HTR-8/SVneo (cell line): ENCODE measurements around the gene ZSWIM1.

Experiments
- DNase-seq: peaks from one replicate; pipeline ENCODE4 v3.0.0; 2011; ENCODE audit warnings: low spot score, mixed read lengths; ENCODE audit not compliant: insufficient read length
- FAIRE-seq: peaks from 2 replicates; lab custom pipeline; 2011; peaks lifted over from hg19 to GRCh38; lab: Jason Lieb, UNC

Gene ZSWIM1

DNA sequence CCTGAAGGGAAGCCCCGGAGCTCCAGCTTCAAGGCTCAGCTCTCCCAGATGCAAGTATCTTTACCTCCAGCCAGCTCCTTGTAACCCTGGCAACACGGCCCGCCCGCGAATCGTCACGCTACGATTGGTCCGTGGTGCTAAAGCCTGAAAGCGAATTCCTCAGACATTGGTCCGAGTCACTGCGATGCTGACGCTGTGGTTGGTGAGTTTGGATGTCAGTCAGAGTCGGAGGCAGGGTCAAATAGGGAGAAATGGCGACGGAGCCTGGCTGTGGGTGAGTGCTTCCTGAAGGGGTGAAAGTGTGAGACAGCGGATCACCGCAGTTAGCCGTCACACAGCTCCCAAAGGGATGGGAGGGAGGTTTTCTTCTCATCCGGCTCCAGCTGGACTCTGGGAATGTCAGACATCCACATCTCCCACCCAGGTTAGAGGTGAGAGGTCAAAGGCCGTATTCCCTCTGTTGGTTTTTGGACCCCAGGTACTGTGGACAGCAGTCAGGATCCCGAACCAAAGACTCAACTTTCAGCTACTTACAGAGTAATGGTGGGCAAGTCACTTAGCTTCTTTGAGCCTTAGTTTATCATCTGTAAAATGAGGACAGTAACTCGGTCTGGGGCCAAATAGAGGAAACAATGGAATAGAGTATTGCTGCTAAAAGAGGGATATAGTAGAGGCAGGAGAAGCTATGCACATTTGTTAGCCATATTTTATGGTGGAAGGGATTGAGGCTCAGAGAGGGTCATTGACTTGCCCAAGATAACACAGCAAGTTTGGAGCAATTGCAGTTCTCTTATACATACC is at the start of gene ZSWIM1:
Gene ZSWIM1 (plus strand): TSS at position 240 of the 801 bp plus-strand sequence. CDS start 1,366 bp downstream, outside the sequence.
- DNase-seq (peak; percentile 100), FAIRE-seq (peak; percentile 100)

DNA sequence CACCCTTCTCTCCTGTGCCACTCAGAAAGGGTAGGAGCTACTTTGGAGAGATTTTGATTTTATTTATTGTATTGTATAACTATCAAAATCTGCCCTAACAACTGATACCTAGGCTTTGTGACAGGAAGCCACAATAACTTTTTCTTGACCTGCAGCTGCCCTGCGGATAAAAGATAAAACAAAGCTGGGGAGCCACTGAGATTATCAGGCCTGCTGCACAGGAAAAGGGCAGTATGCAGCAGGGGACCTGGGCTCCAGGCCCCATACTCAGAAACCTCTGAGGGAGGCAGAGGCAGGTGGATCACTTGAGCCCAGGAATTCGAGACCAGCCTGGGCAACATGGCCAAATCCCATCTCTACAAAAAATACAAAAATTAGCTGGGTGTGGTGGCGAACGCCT is 48.4 kb upstream of the ZSWIM1 start:
- FAIRE-seq: no peak

DNA sequence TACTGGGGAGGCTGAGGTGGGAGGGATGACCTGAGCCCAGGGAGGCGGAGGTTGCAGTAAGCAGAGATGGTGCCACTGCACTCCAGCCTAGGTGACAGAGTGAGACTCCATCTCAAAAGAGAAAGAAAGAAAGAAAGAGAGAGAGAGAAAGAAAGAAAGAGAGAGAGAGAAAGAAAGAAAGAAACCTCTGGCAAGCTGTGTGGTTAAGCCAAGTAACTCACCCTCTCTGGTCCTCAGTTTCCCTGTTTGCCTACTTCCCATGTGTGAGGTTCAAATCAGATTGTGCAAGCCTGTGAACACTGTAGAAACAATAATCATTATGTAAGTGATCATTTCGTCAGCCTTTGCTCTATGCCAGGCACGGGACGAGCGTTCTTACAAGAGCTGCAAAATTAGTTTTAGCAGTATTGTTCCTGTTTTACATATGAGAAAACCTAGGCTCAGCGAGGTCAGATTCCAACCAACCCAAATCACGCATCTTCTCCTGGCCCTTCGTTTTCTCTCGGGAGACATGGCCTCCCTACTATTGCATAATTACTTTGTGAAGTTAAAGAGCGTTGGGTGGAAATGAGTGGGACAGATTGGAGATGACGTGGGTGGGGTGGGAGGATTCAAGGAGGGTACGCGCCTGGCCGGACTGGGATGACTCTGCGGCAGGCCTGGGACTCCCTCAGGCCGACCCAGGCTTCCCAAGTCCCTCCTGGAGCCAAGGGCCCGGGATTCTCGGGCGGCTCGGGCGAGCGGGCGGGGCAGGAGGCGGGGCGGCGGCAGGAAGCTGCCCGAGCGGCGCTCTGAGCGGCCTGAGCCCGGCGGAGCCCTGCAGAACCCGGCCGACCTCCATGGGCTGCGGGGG is 47.8 kb upstream of the ZSWIM1 start, which contains the start of gene SNX21:
Gene SNX21 (plus strand): TSS at position 770 of the 853 bp plus-strand sequence. CDS start 121 bp downstream, outside the sequence.
- DNase-seq (peak; percentile 98), FAIRE-seq (peak; percentile 65)

More for the DNA sequence above, 48.4 kb upstream of the ZSWIM1 start:
- no peak for DNase-seq

DNA sequence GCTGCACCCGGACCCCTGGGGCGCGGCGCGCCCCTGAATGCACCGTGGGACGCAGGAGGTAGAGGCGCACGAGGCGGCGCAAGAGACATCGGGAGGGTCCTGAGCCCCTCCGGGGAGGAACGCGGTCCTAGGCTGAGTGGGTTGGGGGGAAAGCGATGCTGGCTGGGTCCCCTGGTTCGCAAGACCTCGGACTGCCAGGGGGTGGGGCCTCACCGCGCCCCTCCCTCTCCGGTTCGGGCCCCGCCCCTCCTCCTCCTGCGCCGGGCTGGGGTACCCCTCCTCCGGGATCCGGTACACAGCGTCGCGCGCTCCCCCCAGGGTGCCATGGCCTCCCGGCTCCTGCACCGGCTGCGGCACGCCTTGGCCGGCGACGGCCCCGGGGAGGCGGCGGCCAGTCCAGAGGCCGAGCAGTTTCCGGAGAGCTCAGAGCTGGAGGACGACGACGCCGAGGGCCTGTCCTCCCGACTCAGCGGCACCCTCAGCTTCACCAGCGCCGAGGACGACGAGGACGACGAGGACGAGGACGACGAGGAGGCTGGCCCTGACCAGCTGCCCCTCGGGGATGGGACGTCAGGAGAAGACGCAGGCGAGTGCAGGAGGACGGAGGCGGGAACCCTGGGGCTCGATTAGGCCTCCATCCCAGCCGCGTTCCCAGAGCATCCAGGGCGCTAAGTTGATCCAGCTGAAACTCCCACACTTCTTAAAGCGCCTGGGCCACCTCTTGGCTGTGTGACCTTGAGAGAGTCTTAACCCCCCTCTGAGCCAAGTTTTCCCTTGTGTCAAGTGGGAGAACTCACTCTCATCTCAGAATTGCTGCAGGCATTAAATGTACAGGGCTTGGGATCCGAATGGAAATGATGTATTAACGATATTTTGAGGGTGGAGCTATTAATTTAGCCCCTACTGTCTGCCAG is 46.9 kb upstream of the ZSWIM1 start:
- DNase-seq: peak; percentile 97
- peak; percentile 84 for FAIRE-seq

DNA sequence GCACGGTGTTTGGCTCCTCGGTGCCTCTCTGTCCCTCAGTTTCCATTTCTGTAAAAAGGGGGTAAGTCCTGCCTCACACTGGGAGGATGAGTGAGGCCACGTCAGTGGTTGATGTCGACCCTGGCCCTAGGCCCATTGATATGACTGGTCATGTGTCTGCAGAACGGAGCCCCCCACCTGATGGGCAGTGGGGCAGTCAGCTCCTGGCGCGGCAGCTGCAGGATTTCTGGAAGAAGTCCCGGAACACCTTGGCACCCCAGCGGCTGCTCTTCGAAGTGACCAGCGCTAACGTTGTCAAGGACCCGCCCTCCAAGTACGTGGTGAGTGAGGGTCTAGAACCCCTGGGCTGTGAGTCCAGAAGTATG is 46.2 kb upstream of the ZSWIM1 start:
- FAIRE-seq: no peak
- no peak for DNase-seq

DNA sequence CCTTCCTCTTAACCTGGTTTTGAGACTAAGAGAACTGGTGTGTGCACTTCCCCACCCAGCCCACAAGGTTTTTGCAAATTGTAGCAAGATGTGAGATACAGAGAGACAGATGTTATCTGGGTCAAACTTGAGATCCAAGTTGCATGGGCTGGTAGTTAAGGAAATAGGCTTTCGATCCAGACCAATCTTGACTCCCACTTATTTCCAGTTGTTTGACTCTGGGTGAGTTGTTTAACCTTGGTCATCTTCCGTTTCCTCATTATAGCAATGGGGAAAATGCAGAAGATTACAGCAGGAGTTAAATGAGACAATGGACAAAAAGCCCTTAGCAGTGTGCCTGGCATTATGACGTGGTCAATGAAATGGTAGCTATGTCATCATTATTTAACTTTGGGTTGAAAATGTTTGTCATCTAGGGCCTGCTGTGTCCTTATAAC is 45.7 kb upstream of the ZSWIM1 start:
- no peak for DNase-seq
- no peak for FAIRE-seq

DNA sequence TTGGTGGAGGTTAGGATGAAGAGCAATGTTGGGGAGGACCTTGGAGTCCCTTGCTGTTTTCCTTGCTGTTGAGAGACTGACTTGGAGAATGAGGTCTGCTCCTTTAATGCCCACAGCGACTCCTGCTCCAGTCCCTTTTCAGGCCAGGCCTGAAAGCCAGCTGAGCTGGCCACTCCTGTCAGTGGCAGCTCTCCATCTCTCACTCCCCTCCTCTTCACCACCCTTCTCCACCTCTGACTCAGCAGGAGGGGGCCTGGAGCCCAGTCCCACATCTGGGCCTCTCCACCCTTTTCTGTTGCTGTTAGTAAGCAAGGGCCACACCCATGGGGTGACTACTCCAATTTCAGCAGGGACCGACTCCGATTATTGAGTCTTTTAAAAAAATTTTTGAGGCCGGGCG is 45.2 kb upstream of the ZSWIM1 start:
- no peak for DNase-seq
- FAIRE-seq: peak; percentile 44

DNA sequence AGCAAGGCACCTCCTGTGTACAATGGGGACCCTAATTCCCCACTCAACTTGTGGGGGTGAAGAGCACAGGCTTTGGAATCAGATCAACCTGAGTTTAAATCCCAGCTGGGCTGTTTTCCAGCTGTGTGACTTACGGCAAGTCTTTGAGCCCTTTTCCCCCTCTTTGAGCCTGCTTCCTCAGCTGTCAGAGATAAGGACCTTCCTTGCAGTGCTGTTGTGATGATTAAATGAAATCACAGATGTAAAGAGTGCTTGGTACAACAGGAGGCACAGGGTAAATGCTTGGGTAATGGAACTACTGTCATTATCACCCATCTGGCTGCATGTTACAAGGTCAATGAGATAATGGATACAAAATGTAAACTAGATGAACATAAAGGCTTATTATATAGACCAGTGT is 44.2 kb upstream of the ZSWIM1 start:
- no peak for FAIRE-seq

DNA sequence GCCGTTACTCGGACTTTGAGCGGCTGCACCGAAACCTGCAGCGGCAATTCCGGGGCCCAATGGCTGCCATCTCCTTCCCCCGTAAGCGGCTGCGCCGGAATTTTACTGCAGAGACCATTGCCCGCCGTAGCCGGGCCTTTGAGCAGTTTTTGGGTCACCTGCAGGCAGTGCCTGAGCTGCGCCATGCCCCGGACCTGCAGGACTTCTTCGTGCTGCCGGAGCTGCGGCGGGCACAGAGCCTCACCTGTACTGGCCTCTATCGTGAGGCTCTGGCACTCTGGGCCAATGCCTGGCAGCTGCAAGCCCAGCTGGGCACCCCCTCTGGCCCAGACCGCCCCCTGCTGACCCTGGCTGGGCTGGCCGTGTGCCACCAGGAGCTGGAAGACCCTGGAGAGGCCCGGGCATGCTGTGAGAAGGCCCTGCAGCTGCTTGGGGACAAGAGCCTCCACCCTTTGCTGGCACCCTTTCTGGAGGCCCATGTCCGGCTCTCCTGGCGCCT is 40.3 kb upstream of the ZSWIM1 start:
- no peak for DNase-seq
- FAIRE-seq: no peak

More for the DNA sequence above, 44.2 kb upstream of the ZSWIM1 start:
- DNase-seq: no peak

DNA sequence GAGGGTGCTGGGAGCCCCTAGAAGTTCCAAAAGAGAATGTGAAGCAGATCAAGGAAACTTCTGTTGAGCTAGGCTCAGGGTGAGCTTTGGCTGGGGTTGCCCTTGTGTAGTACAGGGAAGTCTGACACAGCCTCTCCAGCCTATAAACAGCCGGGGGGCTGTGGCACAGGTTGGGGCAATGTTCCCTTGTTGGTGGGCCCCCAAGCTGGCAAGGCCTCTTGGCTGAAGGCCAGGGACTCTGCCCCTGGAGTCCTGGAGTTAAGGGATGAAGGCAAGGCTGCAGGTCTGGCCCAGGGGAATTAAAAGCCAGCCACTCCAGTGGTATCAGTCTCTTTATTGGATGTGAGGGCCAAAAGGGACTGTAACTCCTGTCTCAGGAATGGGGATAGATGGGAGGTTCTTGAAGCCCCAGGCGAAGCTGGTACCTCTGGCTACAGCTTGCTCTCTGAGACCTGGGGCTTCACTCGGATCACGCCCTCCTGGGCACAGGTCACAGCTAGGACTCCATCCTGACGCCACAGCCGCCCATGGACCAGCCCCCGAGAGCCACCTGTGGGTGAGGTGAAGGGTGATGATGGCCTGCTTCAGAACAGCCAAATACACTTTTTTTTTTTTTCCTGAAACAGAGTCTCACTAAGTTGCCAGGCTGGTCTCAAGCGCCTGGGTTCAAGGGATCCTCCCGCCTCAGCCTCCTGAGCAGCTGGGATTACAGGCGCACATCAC is 39.5 kb upstream of the ZSWIM1 start:
- FAIRE-seq (no peak), DNase-seq (no peak)

DNA sequence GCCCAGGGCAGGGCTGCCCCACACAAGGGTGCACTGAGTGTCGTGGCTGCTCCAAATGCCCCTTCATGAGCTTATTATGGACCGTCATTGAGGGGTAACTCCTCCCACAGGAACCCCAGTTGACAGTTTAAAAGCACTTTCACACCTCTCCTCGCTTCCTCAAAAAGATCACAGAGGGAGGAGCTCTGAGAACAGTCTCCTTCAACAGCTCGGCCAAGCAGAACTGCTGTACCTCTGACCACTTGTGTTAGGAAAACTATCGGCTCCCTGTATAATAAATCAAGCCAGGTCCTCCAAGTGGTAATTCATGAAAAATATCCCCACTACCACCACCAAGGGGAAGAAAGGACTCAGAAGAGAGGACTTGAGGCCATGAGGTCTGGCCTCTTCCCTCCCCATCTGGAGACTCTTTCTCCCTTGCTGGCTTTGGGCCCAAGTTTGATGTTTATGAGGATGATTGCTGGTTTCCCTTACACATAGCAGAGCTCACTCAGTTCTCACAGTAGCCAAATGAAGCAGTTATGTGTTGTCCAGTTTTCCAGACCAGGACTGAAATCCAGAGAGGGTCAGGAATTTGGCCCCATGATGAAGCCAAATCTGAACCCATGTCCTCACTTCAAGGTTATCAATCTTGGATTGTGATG is 38.7 kb upstream of the ZSWIM1 start:
- FAIRE-seq: no peak
- no peak for DNase-seq

DNA sequence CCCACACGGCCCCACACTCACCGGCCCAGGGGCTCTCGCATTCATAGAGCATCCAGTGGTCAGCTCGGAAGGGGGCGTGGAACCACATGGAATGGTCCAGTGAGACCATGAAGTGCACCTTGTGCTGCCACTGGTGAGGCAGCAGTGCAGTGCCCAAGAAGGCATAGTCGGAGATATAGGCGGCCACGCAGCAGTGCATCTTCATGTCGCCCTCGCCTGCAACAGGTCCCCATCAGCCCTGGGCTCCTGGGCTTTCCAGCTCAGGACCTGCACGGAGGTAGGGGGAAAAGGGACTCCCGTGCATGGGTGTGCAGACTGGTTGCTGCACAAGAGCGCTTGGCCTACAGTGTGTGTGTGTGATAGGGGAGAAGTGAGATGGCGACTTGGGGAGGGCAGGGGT is 37.5 kb upstream of the ZSWIM1 start:
- DNase-seq (no peak), FAIRE-seq (peak; percentile 75)

DNA sequence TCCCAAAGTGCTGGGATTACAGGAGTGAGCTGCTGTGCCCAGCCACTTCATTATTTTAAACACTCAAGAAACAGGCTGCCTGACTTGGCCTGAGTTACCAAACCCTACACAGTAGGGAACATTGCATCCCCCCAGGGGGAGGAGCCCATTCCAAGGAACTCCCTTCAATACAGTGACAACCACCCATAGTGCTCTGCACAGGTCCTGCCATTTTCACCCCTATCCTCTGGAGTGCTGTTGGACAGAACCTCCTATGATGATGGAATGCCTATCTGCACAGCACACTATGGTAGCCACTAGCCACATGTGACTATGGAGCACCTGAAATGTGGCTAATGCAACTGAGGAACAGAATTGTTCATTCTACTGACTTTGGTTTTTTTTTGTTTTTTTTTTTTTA is 35.6 kb upstream of the ZSWIM1 start:
- FAIRE-seq: peak; percentile 33
- DNase-seq: no peak

DNA sequence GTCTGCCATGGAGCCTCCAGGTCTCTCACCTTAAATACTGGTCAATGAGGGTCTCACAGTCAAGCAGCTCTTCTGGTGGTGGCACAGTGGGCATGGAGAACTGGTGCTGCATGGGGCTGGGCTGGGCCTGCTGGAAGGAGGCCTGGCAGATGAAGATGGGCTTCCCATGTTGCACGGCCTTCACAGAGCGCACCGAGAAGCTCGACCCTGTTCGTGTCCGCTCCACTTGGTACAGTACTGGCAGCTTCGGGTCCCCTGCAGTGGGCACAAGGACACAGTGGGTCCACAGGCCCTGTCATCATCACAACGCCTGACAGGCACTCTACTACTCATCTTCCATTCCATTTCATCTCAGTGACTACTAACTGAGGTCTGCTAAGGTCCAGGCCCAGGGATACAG is 32.6 kb upstream of the ZSWIM1 start:
- FAIRE-seq: peak; percentile 68
- DNase-seq: no peak

DNA sequence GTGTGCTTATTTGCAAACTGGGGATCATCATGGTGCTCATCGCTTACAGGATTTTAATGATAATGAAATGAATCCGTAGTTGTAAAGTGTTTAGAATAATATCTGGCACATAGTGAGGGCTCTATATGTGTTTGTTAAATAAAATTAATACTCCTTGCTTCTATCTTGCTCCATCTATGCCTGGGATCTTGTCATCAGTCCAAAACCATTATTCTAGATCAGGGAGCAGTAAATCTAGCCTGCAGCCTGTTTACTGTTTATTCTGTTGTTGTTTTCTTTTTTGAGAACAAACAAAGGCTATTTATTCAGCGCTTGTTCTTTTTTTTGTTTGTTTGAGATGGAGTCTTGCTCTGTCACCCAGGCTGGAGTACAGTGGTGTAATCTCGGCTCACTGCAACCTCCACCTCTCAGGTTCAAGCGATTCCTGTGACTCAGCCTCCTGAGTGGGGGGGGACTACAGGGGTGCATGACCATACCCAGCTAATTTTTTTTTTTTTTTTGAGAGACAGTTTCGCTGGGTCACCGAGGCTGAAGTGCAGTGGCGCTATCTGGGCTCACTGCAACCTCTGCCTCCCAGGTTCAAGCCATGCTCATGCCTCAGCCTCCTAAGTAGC is 32.0 kb upstream of the ZSWIM1 start:
- FAIRE-seq (no peak), DNase-seq (no peak)

DNA sequence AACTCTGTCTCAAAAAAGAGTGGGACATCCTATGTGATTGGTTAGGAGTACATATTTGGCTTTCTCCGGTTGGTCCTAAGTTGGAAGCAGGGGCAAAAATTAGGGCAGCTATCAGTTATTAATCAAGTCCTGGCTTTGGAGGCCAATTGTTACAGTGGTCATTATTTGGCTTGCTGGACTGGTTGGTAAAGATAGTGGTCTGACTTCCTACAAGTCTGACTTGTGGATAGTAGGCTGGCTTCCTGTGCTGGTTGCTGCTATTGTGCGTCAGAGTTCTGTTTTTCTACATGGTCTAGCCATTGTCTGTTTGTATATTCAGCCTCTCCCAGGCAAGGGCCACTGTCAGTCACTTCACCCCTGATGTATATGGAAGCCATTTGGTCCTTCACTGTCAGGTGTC is 30.8 kb upstream of the ZSWIM1 start:
- no peak for FAIRE-seq

DNA sequence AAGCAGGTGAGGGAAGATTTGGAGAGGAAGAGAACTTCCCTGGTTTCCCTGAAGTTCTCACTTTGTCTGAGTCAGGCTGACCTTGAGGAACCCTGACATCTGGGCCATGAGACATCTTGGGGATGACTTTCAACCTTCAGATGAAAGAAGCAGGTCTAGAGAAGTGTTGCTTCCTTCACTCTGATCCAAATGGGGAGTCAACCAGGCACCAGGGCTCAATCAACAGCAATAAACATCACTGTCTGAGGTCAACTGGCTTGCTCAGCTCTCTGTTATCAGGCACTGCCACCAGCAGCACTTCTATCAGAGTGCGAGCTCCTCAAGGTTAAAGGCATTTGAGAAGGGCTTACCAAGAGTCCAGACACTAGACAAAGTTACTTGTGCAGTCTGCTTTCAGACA is 30.1 kb upstream of the ZSWIM1 start:
- FAIRE-seq: no peak
- DNase-seq: no peak

More for the DNA sequence above, 30.8 kb upstream of the ZSWIM1 start:
- no peak for DNase-seq

DNA sequence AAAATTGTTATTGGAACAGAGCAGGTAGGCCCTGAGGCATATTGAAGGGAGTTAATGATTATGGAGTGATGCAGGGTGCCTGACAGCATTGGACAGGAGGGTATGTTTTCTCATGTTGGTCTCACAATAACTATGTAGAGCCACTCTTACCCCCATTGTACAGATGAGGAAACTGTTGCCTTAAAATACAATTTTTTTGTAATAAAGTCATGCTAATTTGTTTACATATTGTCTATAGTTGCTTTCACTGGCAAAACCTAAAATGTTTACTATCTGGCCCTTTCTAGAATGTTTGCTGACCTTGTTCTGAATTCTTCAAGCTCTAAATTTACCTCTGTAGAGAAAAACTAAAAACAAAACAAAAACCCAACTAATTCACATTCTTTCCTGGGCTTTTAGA is 29.5 kb upstream of the ZSWIM1 start:
- FAIRE-seq: no peak
- no peak for DNase-seq
